Activated CD4-positive, alpha-beta memory T cell treated with anti-CD3 and anti-CD28 coated beads for 36 hours (primary cell): ENCODE data around the gene PPP1R18. TPM values are rescaled to one million over a fixed set of nuclear protein-coding genes. Genes with fewer than 3 reads are reported as not detected.

ENCODE experiments used
- CTCF ChIA-PET: fragments of 350-600 bp; sonication (Branson Sonifier 250); formaldehyde crosslinking; loops from one replicate; lab custom pipeline; 2021; ENCODE audit warnings: antibody characterized with exemption, inconsistent platforms; lab: Charles Lee
- POLR2A ChIA-PET: fragments of 350-600 bp; sonication (Branson Sonifier 250); formaldehyde crosslinking; loops from one replicate; lab custom pipeline; 2021; ENCODE audit warnings: antibody characterized with exemption; lab: Charles Lee
- DNase-seq: peaks from one replicate; pipeline ENCODE4 v3.0.0-alpha.2; 2020
- H3K27ac Mint-ChIP-seq: one replicate; pipeline ENCODE4 v1.8.0; 2021; ENCODE audit warnings: mixed read lengths
- H3K27me3 Mint-ChIP-seq: one replicate; pipeline ENCODE4 v1.8.0; 2021; ENCODE audit warnings: mixed read lengths
- H3K36me3 Mint-ChIP-seq: one replicate; pipeline ENCODE4 v1.8.0; 2021; ENCODE audit warnings: mixed read lengths
- H3K4me1 Mint-ChIP-seq: one replicate; pipeline ENCODE4 v1.8.0; 2021; ENCODE audit warnings: low read depth, mixed read lengths
- H3K4me3 Mint-ChIP-seq: one replicate; pipeline ENCODE4 v1.8.0; 2021; ENCODE audit warnings: mild to moderate bottlenecking, mixed read lengths
- H3K9me3 Mint-ChIP-seq: one replicate; pipeline ENCODE4 v1.8.0; 2021; ENCODE audit warnings: mixed read lengths
- intact Hi-C: fragments of 100-400 bp; cut with micrococcal nuclease; formaldehyde crosslinking; loops from one replicate; pipeline ENCODE4 v1.15.1; 2023
- total RNA-seq, 2 experiments: library from RNA; stranded (reverse); gene quantifications; one replicate each; pipeline ENCODE4 v1.2.3, GENCODE V29; 2021

The PPP1R18 gene
- total RNA-seq, 2 experiments from 2014 or later = 172 to 183 TPM

GRCh38 chr6:30686908-30687658 lies 638 bp upstream of the PPP1R18 start:
- Mint-ChIP-seq H3K4me1 (peaks cover 38% of the 10 kb centered on the region), H3K27me3 (no peaks in the 10 kb centered on the region), H3K36me3 (peaks cover 49% of the 10 kb centered on the region), H3K9me3 (no peaks in the 10 kb centered on the region), H3K27ac (peak overlapping the region; percentile 99), H3K4me3 (peak overlapping the region; percentile 100)
- peak; percentile 90 for DNase-seq
- CTCF ChIA-PET = interaction anchor here (0.6 to 3.0 kb wide), 5 partner anchors 8 to 1129 kb away, joined by 3 to 25 read pairs (median 8); no protein-coding TSS in a partner anchor
- POLR2A ChIA-PET = interaction anchor here (0.6 to 14.8 kb wide), 4 partner anchors 12 to 155 kb away, joined by 3 to 209 read pairs (median 4); partner anchors contain the start of genes MDC1 and TUBB
- intact Hi-C loops = loop anchor here (1.0 to 5.0 kb wide), 2 partner anchors 70 to 670 kb away; partner anchors contain the start of genes HLA-B, MRPS18B and PPP1R10

- ChIA-PET POLR2A (interaction anchor here (1.1 to 14.8 kb wide), 4 partner anchors 36 to 72 kb away, joined by 7 to 209 read pairs (median 12); partner anchors contain the start of genes MDC1, MRPS18B, PPP1R10 and TUBB), CTCF (interaction anchor here (0.7 to 19.8 kb wide), 2 partner anchors 41 to 68 kb away, joined by 3 to 628 read pairs; partner anchors contain the start of genes MDC1, MRPS18B and TUBB)
- H3K9me3 Mint-ChIP-seq = no peaks in the 10 kb centered on the region
- no peaks in the 10 kb centered on the region for H3K27me3 Mint-ChIP-seq
- DNase-seq = peak; percentile 48
- peak overlapping the region; percentile 100 for H3K4me3 Mint-ChIP-seq
- peaks cover 34% of the 10 kb centered on the region for H3K4me1 Mint-ChIP-seq
- peak overlapping the region; percentile 99 for H3K27ac Mint-ChIP-seq
- peaks cover 64% of the 10 kb centered on the region for H3K36me3 Mint-ChIP-seq
- intact Hi-C loops = loop anchor here (1.0 to 5.0 kb wide), 2 partner anchors 68 to 672 kb away; partner anchors contain the start of genes HLA-B, MRPS18B and PPP1R10
Measured at GRCh38 chr6:30685157-30686008, 1.1 kb downstream of the PPP1R18 start.

- Mint-ChIP-seq H3K36me3 (peaks cover 71% of the 10 kb centered on the region), H3K27ac (peak overlapping the region; percentile 99), H3K4me3 (peak overlapping the region; percentile 100), H3K27me3 (no peaks in the 10 kb centered on the region), H3K4me1 (peaks cover 26% of the 10 kb centered on the region), H3K9me3 (no peaks in the 10 kb centered on the region)
- intact Hi-C loops = loop anchor here (5.0 kb wide), 3 partner anchors 112 to 673 kb away; partner anchors contain the start of genes ABCF1, GNL1, HLA-B and PRR3
- ChIA-PET CTCF (interaction anchor here (19.8 kb wide), 1 partner anchor 42 kb away, joined by 628 read pairs; the partner anchor contains the start of genes MDC1 and TUBB), POLR2A (interaction anchor here (0.8 to 14.8 kb wide), 4 partner anchors 37 to 72 kb away, joined by 4 to 209 read pairs (median 11); partner anchors contain the start of genes MDC1 and TUBB)
- DNase-seq = peak; percentile 78
Measured at GRCh38 chr6:30684386-30685156, 1.9 kb downstream of the PPP1R18 start.

DNA sequence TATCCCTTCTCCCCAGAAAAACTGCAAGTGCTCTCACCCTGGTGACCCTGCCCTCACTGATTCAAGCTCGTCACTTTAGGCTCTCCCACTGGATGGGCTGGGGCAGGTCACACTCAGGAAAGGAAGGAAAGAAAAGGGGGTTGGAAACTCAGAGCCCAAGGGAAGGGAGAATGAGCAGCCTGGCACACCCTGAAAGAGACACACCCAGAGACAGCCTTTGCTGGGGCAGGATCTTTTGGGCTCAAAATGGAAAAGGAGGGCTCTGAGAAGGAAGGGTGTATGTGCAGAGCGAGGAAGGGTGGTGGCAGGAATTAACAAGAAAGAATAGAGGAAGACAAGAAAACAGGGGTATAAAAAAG lies 2.5 kb downstream of the PPP1R18 start:
- CTCF ChIA-PET = interaction anchor here (19.8 kb wide), 1 partner anchor 43 kb away, joined by 628 read pairs; the partner anchor contains the start of genes MDC1 and TUBB
- no peak for DNase-seq
- peak overlapping the region; percentile 99 for H3K27ac Mint-ChIP-seq
- intact Hi-C loops = loop anchor here (2.0 to 5.0 kb wide), 3 partner anchors 112 to 195 kb away; partner anchors contain the start of genes ABCF1, GNL1, HLA-E and PRR3
- peak overlapping the region; percentile 100 for H3K4me3 Mint-ChIP-seq
- POLR2A ChIA-PET = interaction anchor here (0.8 to 14.8 kb wide), 3 partner anchors 38 to 69 kb away, joined by 4 to 209 read pairs (median 15); partner anchors contain the start of genes MDC1 and TUBB
- peaks cover 76% of the 10 kb centered on the region for H3K36me3 Mint-ChIP-seq
- H3K4me1 Mint-ChIP-seq = peaks cover 22% of the 10 kb centered on the region
- no peaks in the 10 kb centered on the region for H3K27me3 Mint-ChIP-seq
- no peaks in the 10 kb centered on the region for H3K9me3 Mint-ChIP-seq

- Mint-ChIP-seq H3K9me3 (no peaks in the 10 kb centered on the region), H3K4me3 (peak overlapping the region; percentile 100), H3K36me3 (peaks cover 81% of the 10 kb centered on the region), H3K4me1 (peaks cover 19% of the 10 kb centered on the region), H3K27ac (peak overlapping the region; percentile 99), H3K27me3 (no peaks in the 10 kb centered on the region)
- intact Hi-C loops = loop anchor here (2.0 to 5.0 kb wide), 3 partner anchors 111 to 195 kb away; partner anchors contain the start of genes ABCF1, GNL1, HLA-E and PRR3
- CTCF ChIA-PET = interaction anchor here (19.8 kb wide), 1 partner anchor 43 kb away, joined by 628 read pairs; the partner anchor contains the start of genes MDC1 and TUBB
- POLR2A ChIA-PET = interaction anchor here (0.8 to 14.8 kb wide), 6 partner anchors 7 to 86 kb away, joined by 4 to 209 read pairs (median 11); partner anchors contain the start of genes MDC1, NRM and TUBB
- peak; percentile 13 for DNase-seq
Measured at GRCh38 chr6:30683183-30683979, 3.1 kb downstream of the PPP1R18 start.

- H3K27ac Mint-ChIP-seq = peak overlapping the region; percentile 99
- peak overlapping the region; percentile 100 for H3K4me3 Mint-ChIP-seq
- peak; percentile 95 for DNase-seq
- intact Hi-C loops = loop anchor here (1.0 to 5.0 kb wide), 8 partner anchors 9 to 194 kb away; partner anchors contain the start of genes ABCF1, DHX16, GNL1 and HLA-E
- POLR2A ChIA-PET = interaction anchor here (0.5 to 14.8 kb wide), 8 partner anchors 8 to 191 kb away, joined by 3 to 209 read pairs (median 4); partner anchors contain the start of genes ABCF1, DHX16, MDC1 and NRM
- peaks cover 11% of the 10 kb centered on the region for H3K4me1 Mint-ChIP-seq
- CTCF ChIA-PET = interaction anchor here (0.6 to 19.8 kb wide), 5 partner anchors 9 to 387 kb away, joined by 3 to 628 read pairs (median 3); partner anchors contain the start of genes MDC1, MRPS18B, NRM and TUBB
- H3K27me3 Mint-ChIP-seq = no peaks in the 10 kb centered on the region
- peaks cover 80% of the 10 kb centered on the region for H3K36me3 Mint-ChIP-seq
- no peaks in the 10 kb centered on the region for H3K9me3 Mint-ChIP-seq
Measured at GRCh38 chr6:30682143-30683117, 4.0 kb downstream of the PPP1R18 start.

- ChIA-PET CTCF (interaction anchor here (0.6 to 19.8 kb wide), 6 partner anchors 9 to 388 kb away, joined by 3 to 628 read pairs (median 3); partner anchors contain the start of genes MDC1, MRPS18B, NRM and TUBB), POLR2A (interaction anchor here (0.5 to 14.8 kb wide), 8 partner anchors 9 to 191 kb away, joined by 3 to 209 read pairs (median 6); partner anchors contain the start of genes ABCF1, IER3, MDC1 and NRM)
- intact Hi-C loops = loop anchor here (1.0 to 5.0 kb wide), 8 partner anchors 8 to 193 kb away; partner anchors contain the start of genes ABCF1, DHX16, GNL1 and HLA-E
- Mint-ChIP-seq H3K36me3 (peaks cover 85% of the 10 kb centered on the region), H3K27me3 (no peaks in the 10 kb centered on the region), H3K27ac (peak overlapping the region; percentile 99), H3K4me1 (peaks cover 11% of the 10 kb centered on the region), H3K9me3 (no peaks in the 10 kb centered on the region), H3K4me3 (peak overlapping the region; percentile 100)
- DNase-seq = no peak
Measured at GRCh38 chr6:30681766-30682142, 4.7 kb downstream of the PPP1R18 start.

DNA sequence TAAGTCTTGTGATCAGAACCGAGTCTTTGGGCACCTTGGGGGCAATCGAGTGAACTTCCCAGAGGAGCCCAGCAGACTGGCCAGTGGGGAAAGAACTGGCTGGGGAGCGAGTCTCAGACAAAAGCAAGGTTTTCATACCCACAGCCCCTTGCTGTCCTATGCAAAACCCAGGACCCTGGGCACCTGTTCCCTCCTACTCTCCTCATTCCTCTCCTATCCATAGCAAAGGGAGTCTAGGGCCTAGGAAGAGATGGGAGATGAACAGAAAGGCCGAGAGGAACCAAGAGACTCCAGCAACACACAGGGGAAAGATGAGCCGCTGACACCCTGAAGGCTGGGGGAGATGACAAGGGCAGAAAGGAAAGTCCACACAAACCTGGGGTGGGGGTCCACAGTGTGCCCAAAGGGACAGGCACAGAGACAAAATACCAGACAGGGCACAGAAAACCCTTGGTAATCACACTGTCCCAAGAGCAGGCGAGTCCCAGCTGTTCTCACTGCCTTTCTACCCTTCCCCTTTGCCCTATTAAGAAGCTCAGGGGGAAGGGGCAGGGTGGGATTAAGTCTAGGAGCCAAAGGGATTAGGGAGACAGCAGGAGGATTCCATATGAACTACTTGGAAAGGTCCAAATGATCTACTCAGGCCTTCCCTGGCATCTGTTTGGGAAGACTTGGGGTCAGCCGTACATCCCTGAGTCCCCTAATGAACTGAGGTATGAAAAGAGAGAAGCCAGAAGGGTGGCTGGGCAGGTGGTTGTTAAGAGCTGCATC lies 6.5 kb downstream of the PPP1R18 start:
- no peaks in the 10 kb centered on the region for H3K9me3 Mint-ChIP-seq
- peaks cover 78% of the 10 kb centered on the region for H3K36me3 Mint-ChIP-seq
- H3K27me3 Mint-ChIP-seq = no peaks in the 10 kb centered on the region
- DNase-seq = peak; percentile 18
- intact Hi-C loops = loop anchor here (1.0 to 5.0 kb wide), 5 partner anchors 10 to 197 kb away; partner anchors contain the start of genes ABCF1, GNL1, NRM and PRR3
- peaks cover 16% of the 10 kb centered on the region for H3K4me1 Mint-ChIP-seq
- peak overlapping the region; percentile 99 for H3K27ac Mint-ChIP-seq
- peak overlapping the region; percentile 100 for H3K4me3 Mint-ChIP-seq
- POLR2A ChIA-PET = interaction anchor here (1.1 to 14.8 kb wide), 8 partner anchors 11 to 65 kb away, joined by 4 to 209 read pairs (median 10); partner anchors contain the start of genes IER3, MDC1, MRPS18B and NRM
- CTCF ChIA-PET = interaction anchor here (0.6 to 19.8 kb wide), 14 partner anchors 10 to 407 kb away, joined by 3 to 628 read pairs (median 4); partner anchors contain the start of genes MDC1, MRPS18B, NRM and PPP1R10
